Tibial artery (tissue), 4 donors: ENCODE results near the gene CKS1B.

ENCODE experiments used
- DNase-seq, 2 donors: peaks; one replicate each; pipeline ENCODE4 v3.0.0-alpha.2; 2019
- H3K27ac ChIP-seq, 2 donors: fragments of 200-600 bp; sonication (generic) in 1 of 2; 1 replicate in 1 of 2; 2 replicates in 1 of 2; pipeline ENCODE4 v1.5.1; 2018 to 2019; ENCODE audit warnings: mild to moderate bottlenecking in 1 of 2
- H3K27me3 ChIP-seq, 2 donors: fragments of 200-600 bp; sonication (generic) in 1 of 2; one replicate each; pipeline versions ENCODE4 v1.5.1 to v1.6.0; 2016 to 2019
- H3K36me3 ChIP-seq, 3 donors: fragments of 200-600 bp; sonication (generic) in 2 of 3; one replicate each; pipeline ENCODE4 v1.5.1; 2016 to 2019; ENCODE audit warnings: mild to moderate bottlenecking in 2 of 3
- H3K4me1 ChIP-seq, 4 donors: fragments of 200-600 bp; sonication (generic) in 2 of 4; 1 replicate in 3 of 4; 2 replicates in 1 of 4; pipeline ENCODE4 v1.5.1; 2016 to 2019
- H3K4me3 ChIP-seq, 2 donors: fragments of 200-600 bp; sonication (generic) in 1 of 2; 1 replicate in 1 of 2; 2 replicates in 1 of 2; pipeline ENCODE4 v1.5.1; 2018 to 2019; ENCODE audit warnings: mild to moderate bottlenecking in 2 of 2
- H3K9me3 ChIP-seq, 3 donors: fragments of 200-600 bp; sonication (generic) in 1 of 3; one replicate each; pipeline ENCODE4 v1.5.1; 2016 to 2019
- CTCF ChIP-seq, 2 experiments: fragments of 200-600 bp in 1 of 2; fragments of 450-650 bp in 1 of 2; IDR thresholded peaks; one replicate each; pipeline ENCODE4 v1.5.1; 2017 to 2019; ENCODE audit warnings: antibody characterized with exemption in 2 of 2, mild to moderate bottlenecking in 1 of 2, moderate library complexity in 1 of 2
- intact Hi-C: fragments of 100-400 bp; cut with DNase I; formaldehyde crosslinking; loops from one replicate; pipeline ENCODE4 v1.15.0; 2023; ENCODE audit warnings: low total_unique reads

The CKS1B gene

GRCh38 chr1:154951901-154952657, 22.4 kb upstream of the CKS1B start:
- no peak overlapping the region for H3K27ac ChIP-seq
- intact Hi-C loops, result no loop called here

GRCh38 chr1:154952664-154953063, 21.8 kb upstream of the CKS1B start:
- Histone ChIP-seq H3K4me3 (no peak overlapping the region), H3K36me3 (peaks cover 6 to 38% (median 25%) of the 10 kb centered on the region in 3 donors), H3K27me3 (no peaks in the 10 kb centered on the region), H3K27ac (no peak overlapping the region), H3K4me1 (peaks cover 7 to 54% (median 47%) of the 10 kb centered on the region in 4 donors), H3K9me3 (no peaks in the 10 kb centered on the region)
- DNase-seq, result no peak
- intact Hi-C loops, result no loop called here
- TF ChIP-seq CTCF (IDR thresholded peaks at IDR 0.05), result no peak

More at GRCh38 chr1:154951901-154952657, 22.4 kb upstream of the CKS1B start:
- Histone ChIP-seq H3K4me1 (peaks cover 7 to 48% (median 43%) of the 10 kb centered on the region in 4 donors), H3K36me3 (peaks cover 6 to 44% (median 30%) of the 10 kb centered on the region in 3 donors), H3K9me3 (no peaks in the 10 kb centered on the region), H3K27me3 (no peaks in the 10 kb centered on the region), H3K4me3 (no peak overlapping the region)
- DNase-seq, result no peak
- no peak for TF ChIP-seq CTCF (IDR thresholded peaks at IDR 0.05)

GRCh38 chr1:154953611-154954038, 20.9 kb upstream of the CKS1B start:
- Histone ChIP-seq H3K4me3 (peak overlapping the region in 1 of 2 donors; percentile 4), H3K4me1 (peaks cover 7 to 55% (median 47%) of the 10 kb centered on the region in 4 donors), H3K27ac (no peak overlapping the region), H3K36me3 (peaks cover 0 to 37% (median 18%) of the 10 kb centered on the region in 3 donors), H3K9me3 (no peaks in the 10 kb centered on the region), H3K27me3 (no peaks in the 10 kb centered on the region)
- intact Hi-C loops, result no loop called here
- DNase-seq, result no peak
- TF ChIP-seq CTCF (IDR thresholded peaks at IDR 0.05), result no peak

GRCh38 chr1:154954541-154954940, 19.9 kb upstream of the CKS1B start:
- Histone ChIP-seq H3K27ac (peak overlapping the region; percentile 82 to 83), H3K4me1 (peaks cover 7 to 62% (median 48%) of the 10 kb centered on the region in 4 donors), H3K36me3 (peaks cover 0 to 39% (median 26%) of the 10 kb centered on the region in 3 donors), H3K4me3 (peak overlapping the region; percentile 55 to 61), H3K27me3 (no peaks in the 10 kb centered on the region), H3K9me3 (no peaks in the 10 kb centered on the region)
- no peak for DNase-seq
- intact Hi-C loops, result no loop called here
- TF ChIP-seq CTCF (IDR thresholded peaks at IDR 0.05), result no peak

GRCh38 chr1:154955039-154955717, 19.3 kb upstream of the CKS1B start:
- Histone ChIP-seq H3K4me3 (peak overlapping the region; percentile 55 to 61), H3K36me3 (peaks cover 0 to 36% (median 25%) of the 10 kb centered on the region in 3 donors), H3K9me3 (no peaks in the 10 kb centered on the region), H3K4me1 (peaks cover 7 to 64% (median 51%) of the 10 kb centered on the region in 4 donors), H3K27me3 (no peaks in the 10 kb centered on the region), H3K27ac (peak overlapping the region; percentile 82 to 83)
- intact Hi-C loops, result no loop called here
- TF ChIP-seq CTCF (IDR thresholded peaks at IDR 0.05), result no peak
- DNase-seq, result peak in 1 of 2 donors; percentile 55
